ENCODE results near the gene SPTLC3.

- TF ChIP-seq CTCF (IDR thresholded peaks at IDR 0.05): peak in 6 of 7 experiments; percentile 26 to 85 (median 68)
- no peak for TF ChIP-seq POLR2A (IDR thresholded peaks at IDR 0.05)
These were observed 38.4 kb upstream of the SPTLC3 start for GRCh38 chr20:12970372-12970821.
